DMS153 treated with DMSO at 0.1 percent for 48 hours (cell line): ENCODE measurements around the gene PHLDB1.
A peak's percentile ranks its signal among the peaks of the same experiment; 100 is the strongest.
"Not testable (repeated sequence)": the region's sequence is repeated elsewhere in the genome, so short reads cannot be mapped to it uniquely, and the experiment has no call there.

Source experiments
- DNase-seq: peaks from one replicate; lab custom pipeline; 2025; ENCODE audit not compliant: unreplicated experiment; lab: John Stamatoyannopoulos, UW

Gene PHLDB1

DNA sequence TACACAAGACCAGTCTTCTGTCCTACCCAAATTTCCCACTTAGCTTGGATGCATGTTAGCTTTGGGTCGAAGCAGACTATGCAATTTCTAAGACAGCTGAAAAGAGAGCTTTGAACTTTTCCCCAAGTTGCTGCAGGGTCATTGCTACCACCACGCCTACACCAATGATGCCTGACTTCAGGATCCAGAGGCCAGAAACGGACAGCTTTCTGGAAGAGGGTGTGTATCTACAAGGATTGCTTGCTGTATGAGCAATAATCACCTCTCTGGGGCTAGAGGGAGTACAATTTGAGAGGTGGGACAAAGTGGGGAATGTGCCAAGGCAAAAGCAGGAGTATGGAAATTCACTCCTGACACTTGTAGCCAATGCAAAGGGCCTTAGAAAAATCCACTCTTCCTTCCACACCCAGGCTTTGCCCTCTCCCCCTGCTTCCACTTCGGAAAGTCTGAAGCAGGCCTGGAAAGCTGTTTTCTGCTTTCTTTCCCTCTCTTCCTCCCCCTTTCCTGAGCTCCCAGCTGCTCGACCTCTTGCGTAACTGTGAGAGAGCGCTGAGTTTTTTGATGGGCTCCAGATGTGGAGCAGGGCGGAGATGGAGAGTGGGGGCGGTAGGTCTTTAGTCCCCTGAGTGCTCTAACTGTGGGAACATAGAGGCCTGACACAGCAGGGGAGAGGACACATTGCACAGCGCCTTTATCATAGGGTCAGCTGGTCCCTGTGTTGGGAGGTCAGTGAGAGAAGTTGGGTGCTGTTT is 2.1 kb upstream of the PHLDB1 start:
- DNase-seq, result no peak

DNA sequence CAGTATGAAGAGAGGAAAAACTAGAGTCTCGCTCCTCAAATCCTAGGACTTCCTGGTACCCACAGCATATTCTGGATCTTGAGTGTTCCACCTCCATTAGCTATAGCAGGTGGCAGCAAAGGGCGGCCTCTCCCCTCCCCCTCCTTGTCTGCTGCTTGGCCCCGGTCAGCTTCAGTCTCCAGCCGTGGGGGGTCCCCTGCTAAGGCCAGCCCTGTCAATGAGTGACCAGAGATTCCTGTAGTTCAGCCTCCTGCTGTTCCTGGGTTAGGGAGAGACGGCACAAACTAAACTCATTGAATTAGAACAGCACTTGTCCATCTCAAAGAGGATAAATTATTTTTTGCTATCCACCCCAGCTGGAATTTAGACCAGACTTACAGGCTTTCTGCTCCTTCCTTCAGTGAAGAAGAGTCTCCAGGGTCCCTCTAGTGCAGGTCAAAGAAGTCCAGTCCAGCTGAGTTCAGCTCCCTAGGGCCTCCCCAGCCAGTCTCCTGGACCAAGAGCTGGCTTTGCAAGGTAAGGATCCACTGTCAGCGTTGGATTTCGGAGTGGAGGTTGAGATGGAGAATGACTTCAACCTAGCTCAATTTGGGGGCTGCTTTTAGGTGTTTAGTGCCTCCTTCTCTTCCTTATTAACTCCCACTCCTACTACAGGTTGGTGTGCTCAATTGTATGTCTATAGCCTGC is 1.1 kb upstream of the PHLDB1 start:
- no peak for DNase-seq

DNA sequence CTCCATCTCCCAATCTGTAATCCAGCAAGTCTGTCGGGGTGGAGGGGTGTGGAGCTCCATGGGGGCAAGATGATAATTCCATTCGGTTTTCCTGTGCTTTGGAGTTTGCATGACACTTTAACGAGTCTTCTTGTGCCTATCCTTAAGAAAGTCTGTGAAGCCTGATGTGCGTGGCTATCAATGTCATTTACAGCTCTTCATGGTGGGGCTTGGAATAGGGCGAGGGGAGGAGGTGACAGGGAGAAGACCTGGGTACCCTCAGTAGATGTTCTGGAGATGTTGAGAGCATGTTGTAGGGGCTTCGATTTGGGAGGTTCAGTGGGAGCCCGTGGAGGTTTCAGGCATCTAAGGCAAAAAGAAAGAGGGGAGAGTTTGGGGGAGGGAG is 579 bp upstream of the PHLDB1 start:
- no peak for DNase-seq

DNA sequence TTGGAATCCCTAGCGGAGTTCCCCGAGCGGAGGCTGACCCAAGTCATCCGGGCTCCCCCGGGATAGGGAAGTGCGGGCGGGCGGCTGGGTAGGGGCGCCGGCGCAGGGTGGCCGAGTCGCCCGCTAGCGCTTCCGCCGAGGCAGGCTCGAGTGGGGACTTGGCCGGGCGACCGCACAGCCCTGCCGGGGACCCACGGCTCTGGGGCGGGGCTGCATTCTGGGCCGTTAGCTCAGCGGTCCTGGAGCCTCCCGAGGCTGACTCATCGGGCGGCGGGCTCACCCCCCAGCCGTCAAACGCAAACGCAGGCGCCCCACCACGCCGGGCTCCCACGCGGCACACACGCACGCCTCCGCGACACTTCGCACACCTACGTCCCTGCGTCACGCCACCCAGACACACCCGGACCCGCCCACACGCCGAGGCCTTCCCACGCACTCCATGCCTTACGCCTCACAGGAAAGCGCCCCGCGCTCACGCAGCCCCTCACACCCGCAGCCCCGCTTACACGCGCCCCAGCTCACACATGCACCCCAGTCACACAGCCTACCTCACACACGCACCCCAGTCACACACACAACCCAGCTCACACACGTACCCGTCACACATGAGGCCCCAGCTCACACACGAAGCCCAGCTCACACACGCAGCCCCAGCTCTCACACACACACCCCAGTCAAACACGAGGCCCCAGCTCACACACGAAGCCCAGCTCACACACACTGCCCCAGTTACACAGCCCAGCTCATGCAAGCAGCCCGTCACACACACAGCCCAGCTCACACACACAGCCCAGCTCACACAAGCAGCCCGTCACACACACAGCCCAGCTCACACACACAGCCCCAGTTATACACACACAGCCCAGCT is 1.2 kb downstream of the PHLDB1 start:
- no peak for DNase-seq

DNA sequence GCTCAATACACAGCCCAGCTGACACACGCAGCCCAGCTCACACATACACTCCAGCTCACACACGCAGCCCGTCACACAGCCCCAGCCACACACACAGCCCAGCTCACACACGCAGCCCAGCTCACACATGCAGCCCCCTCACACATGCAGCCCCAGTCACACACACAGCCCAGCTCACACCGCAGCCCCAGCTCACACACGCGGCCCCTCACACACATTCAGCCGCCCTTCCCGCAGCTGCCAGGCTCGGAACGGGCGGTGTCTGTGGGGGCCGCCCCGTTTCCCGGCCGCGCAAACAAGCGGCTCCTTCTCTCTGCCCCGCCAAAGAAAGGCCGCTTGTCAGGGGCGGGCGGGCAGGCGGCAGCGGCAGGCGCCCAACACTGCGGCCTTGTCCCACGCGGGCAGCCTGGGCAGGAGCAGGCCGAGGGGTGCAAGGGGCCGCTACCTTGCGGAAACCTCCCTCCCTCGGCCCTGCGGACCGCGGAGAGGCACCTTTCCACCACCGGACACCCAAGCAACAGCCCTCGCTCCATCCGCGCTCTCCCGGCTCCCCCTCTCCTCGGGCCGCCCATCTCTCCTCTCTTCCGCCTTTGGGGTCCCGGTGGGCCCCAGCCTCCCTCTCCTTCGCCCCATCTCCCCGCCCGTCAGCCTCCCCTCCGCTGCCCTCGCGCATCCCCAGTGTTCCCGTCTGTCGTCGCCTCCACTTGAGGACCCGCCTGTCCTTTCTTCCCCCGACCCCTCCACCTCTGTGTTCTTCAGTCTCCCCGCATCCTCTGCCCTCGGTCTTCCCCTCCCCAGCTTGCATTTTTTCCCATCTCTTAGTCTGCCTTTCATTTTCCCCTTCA is 2.2 kb downstream of the PHLDB1 start:
- no peak for DNase-seq

DNA sequence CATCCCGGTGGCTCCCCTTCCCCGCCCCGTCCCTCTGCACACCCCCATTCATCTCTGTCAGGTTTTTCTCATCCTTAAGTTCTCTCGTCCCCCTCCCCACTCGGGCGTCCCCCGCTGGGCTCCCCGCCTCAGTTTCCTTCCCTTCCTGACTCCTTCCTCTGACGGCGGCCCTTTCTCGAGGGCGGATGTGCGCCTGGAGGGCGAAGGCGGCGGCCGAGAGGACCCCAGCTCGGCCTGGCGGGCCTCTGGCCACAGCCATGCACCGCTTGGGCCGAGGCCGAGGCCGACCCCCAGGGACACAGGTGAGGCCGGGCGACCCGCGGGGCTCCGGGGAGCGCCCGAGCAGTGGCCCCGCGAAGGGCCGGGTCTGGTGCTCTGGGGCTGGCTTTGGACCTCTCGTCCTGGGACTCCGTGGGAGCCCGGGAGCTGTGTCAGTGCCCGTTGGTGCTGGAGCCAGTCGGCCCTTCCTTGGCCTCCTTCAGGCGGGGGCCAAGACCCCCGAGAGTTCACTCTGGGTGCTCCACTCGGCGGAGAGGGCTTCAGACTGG is 2.9 kb downstream of the PHLDB1 start:
- no peak for DNase-seq

DNA sequence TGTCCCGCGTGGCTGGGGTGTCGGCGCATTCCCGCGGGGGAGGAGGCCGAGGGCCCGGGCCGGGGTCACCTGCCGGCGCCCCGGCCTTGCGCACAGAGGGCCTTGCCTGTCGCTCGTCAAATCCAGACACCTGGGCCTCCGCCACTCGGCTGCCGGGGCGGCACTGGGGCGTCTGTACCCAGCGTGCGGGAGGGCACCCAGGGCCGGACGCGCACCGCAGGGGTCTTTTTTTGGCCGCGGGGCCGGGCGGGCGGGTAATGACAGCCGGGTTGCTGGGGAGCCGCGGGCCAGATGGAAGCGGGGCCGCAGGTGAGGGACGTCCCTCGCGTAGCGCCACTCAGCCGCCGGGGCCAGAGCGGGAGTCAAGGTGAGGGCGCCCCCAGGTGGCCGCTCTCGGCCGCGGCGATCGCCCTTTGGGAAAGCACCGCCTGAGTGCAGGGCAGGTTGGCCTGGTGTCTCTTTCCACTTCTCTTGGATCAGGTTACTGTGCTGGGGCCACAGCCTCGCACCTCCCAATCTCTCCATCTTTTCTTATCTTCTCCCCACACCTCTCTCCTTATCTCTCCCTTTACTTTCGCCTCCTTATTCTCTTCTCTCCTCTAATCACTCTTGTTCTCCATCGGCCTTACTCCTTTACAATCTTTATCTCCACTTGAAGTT is 3.5 kb downstream of the PHLDB1 start:
- DNase-seq, result peak; percentile 6

DNA sequence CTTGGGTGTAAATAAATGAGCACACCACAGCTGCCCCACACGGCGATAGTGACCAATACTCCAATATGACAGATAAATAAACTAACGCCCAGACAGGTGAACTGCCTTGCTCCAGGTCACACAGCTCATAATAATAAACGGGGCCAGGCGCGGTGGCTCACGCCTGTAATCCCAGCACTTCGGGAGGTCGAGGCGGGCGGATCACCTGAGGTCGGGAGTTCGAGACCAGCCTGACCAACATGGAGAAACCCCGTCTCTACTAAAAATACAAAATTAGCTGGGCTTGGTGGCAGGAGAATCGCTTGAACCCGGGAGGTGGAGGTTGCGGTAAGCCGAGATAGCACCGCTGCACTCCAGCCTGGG is 4.0 kb downstream of the PHLDB1 start:
- DNase-seq, result not testable (repeated sequence)

DNA sequence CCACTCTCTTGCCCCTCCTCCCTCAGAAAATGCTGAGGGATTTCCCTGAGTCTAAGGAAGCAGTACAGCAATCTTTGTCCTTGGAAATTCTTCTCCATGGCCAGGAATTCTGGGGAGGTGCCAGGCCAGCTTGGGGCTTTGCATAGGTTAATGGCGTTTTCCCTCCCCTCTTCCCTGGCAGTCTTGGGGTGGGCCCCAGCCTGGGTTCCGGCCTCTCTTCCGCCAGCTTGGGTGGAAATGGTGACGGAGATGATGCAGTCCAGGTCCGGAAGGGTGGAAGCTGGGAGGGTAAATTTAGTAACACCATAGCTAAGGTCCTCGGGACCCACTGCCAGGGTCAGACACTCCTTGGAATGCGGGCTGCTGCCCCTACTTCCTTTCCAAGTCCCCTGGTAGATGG is 5.0 kb downstream of the PHLDB1 start:
- no peak for DNase-seq

DNA sequence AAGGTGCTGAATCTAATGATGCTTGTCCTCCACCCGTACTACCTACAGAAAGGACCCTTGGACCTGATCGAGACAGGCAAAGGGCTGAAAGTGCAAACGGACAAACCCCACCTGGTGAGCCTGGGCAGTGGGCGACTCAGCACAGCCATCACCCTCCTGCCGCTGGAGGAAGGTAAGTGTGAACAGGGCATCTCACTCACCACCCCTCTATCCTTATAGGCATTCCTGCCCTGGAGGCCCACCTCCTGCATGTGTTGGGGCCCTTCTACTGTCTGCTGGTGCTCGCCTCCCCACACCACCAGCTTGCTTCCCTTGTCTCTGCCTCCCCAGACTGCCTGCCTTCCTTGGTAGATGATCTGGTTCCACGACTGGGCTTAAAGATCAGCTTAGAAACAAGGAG is 7.1 kb downstream of the PHLDB1 start:
- no peak for DNase-seq

DNA sequence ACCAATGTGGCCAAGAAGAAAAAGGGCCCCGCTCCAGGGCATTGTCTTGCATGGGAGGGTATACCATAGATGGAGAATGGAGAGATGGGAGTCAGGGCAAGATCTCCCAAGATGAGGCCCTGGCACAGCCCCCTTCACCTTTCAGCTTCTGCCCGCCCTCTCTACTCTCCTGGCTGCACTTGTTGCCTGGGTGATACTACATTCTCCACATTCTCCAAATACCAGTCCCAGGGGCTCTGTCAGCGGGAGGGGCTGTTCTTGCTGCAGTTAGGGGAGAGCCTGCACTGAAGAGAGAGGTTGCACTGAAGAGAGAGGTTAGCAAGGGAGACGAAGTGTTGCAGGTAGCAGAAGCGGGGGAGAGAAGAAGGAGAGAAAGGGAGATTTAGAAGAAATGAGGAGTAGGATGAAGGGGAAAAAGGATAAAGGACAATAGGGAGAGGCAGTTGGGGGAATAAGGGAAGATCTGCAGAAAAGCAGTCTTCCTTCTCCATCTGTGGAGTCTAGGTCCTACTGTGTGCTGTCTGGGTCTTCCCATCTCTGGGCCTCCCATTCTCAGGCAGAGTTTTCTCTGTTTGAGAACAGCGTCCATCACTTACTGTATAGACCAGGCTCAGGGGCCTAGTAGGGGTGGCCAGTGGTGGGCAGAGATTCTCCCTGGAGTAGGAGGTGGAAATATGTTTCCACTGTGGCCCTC is 8.0 kb downstream of the PHLDB1 start:
- DNase-seq, result no peak

DNA sequence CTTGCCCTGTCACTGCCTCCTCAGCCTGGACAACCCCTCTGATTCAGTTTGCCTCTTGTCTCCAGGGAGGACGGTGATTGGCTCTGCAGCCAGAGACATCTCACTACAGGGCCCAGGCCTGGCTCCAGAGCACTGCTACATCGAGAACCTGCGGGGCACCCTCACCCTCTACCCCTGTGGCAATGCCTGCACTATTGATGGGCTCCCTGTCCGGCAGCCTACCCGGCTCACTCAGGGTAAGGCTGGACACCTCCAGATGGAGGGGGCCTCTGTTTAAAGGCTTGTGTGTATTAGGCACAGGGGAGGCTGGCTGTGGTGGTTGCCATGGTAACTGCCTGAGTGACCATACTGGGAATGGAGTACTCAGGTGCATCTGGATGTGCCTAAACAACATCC is 8.6 kb downstream of the PHLDB1 start:
- no peak for DNase-seq

DNA sequence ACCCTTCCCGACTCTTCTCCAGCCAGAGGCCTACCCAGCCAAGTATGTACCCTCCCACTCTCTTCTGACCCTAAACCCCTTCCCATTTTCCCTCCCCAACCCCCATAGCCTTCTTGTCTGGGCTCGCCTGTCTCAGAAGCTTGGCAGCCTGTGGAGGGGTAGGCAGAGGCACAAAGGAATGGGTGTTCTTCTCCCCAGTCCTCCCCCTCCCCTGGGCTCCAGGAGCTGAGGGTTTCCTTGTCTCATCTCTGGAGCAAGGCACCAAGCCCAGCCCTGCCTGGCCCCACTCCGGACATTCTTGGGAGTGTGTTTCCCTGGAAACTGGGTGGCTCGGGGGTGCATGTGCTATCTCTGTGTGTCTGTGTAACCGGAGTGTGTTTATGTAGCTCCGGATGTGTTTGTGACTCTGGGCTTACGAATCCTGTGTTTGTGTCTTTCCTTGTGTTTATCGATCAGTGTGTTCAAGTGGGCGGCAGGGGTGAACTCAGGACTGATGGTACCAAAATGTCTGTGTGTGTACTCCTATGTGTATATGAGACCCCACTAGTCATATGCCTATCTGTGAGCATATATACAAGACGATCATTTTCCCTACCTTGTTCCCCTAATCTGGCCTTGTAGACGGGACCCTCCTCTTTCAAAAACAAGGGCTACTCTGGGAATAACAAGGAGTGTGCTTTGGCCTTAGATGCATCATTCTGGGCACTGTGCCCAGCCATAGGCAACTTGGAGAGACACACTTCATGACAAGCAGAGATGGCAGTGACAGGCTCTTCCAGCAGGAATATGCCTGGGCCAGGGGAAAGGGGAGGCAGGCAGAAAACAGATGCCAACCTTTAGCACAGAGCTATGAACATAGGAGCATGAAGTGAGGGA is 10.9 kb downstream of the PHLDB1 start:
- DNase-seq, result no peak

DNA sequence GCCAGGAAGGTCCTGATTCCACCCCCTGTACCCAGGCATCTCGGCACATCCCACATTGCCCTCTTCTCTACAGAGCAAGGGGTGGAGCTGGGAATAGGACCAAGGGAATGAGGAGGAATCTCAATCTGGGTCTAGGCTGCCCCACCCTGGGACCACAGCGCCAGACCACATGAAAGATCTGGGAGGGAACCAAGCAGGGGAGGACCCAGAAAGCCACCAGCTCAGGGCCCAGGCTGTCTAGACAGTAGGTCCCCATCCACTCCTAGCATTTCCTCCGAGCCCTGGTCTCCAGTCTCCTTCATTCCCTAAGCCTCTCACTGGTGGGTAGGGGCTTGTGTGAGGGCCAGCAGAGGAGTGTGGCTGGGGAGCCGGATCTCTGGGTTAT is 11.6 kb downstream of the PHLDB1 start:
- no peak for DNase-seq

DNA sequence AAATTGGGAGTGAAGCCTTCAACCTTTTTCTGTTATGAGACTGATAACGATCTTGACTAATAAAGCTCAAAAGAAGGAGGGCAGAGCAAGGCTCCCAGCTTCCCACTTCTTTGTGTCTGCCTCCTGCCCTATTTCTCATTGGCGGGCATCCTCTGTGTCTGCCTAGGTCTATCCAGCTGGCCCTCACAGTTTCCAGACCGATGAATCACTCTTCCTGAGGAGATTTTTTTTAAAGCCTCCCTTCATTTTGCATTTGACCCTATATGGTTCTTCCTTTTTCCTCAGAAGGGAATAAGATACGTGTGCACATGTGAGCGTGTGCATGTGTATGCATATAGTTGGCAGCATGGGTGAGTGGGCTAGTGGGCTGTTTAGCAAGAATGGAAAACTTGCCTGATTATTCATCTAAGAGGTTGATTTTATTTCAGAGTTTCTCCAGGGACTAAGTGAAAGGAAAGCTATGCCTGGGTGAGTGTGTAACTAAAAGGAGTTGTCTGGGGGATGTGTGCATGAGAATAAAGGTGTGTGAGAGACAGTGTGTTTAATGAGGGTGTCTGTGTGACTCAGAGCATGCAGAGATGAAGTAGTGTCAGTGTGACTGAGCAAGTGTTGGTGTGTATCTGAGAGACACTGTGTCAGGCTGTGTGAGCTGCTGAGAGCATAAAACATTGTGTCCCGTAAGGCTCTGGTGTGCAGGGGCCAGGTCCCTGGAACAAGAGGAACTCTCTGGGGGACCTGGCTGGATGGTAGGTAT is 12.2 kb downstream of the PHLDB1 start:
- DNase-seq, result no peak

DNA sequence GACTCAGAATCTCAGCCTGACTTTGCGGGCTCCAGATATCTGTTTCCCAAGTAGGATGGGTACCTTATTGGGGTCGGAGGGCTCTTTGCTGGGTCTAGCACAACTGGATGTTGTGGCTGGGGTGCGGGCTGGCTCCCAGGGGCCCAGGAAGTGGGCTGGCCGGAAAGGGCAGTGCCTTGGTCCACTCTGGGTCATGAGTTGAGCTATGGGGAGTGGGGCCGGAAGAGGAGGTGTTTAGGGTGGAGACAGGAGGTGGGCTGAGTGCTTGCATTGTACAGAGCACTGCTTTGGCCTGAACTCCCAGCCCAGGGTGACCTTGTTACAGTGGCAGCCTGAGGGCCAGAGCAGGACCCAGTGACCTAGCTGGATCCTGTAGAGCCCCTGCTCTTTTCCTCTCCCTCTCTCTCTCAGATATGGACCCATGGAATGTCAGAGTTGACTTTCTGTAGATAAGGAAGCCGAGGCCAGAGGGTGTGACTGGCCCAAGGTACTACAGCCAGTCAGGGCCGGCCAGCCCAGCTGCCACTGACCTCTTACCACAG is 13.2 kb downstream of the PHLDB1 start:
- no peak for DNase-seq

DNA sequence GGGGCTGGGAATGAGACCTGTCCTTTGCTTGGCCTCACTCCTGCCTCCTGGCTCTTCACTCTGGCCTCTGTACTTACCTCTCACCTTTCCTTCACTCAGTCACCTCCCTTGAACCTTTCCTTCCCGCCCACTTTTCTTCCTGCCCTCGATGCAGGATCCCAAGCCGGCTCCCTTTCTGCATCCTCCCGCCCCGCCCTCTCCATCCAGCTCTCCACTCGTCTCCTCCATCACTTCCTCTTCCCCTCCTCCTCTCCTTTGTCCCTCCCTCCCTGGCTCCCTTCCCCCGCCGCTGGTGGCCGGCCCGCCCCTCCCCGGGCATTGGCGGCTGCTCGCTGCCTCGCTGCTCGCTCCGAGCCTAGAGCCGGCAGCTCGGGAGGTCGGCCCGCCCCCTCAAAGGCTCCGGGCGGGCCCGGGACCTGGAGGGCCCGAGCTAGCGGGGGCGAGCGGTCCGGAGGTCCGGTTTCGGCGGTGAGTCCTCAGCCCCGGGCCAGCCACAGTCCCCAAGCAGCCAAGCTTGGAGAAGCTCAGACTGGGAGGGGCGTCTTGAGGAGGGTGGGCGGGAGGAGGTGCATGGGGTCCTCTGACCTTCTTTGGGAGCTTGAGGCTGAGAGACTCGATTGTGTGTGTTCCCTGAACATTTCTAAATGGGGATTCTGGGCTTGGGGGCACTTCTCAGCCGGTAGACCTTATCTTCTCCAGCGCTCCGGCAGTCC is 13.8 kb downstream of the PHLDB1 start:
- DNase-seq, result peak; percentile 74
